ENCODE measurements around the gene LYPD3. TPM values are rescaled to one million over a fixed set of nuclear protein-coding genes. Genes with fewer than 3 reads are reported as not detected.

LYPD3 gene
- total RNA-seq, 3 donors from 2014 or later = 0.23 to 1.5 (median 0.46) TPM

- Histone ChIP-seq H3K4me1 (ENCODE audit: low read depth) (no peaks in the 10 kb centered on the region), H3K9me3 (no peaks in the 10 kb centered on the region), H3K36me3 (ENCODE audit: low read depth) (peaks cover 4% of the 10 kb centered on the region), H3K4me3 (no peak overlapping the region)
- ATAC-seq (no peak), DNase-seq (no peak)
- intact Hi-C loops (cut with DNase I, micrococcal nuclease) = no loop called here
- TF ChIP-seq CTCF (IDR thresholded peaks at IDR 0.05) = no peak
These were observed 25.4 kb upstream of the LYPD3 start for GRCh38 chr19:43490759-43491158.

GRCh38 chr19:43489979-43490599 lies 24.7 kb upstream of the LYPD3 start:
- DNase-seq (no peak), ATAC-seq (no peak)
- TF ChIP-seq CTCF (IDR thresholded peaks at IDR 0.05) = no peak
- Histone ChIP-seq H3K36me3 (ENCODE audit: low read depth) (no peaks in the 10 kb centered on the region), H3K4me3 (no peak overlapping the region), H3K9me3 (no peaks in the 10 kb centered on the region), H3K4me1 (ENCODE audit: low read depth) (no peaks in the 10 kb centered on the region)
- intact Hi-C loops (cut with DNase I, micrococcal nuclease) = no loop called here

GRCh38 chr19:43489310-43489709 lies 23.9 kb upstream of the LYPD3 start:
- H3K4me1 ChIP-seq (ENCODE audit: low read depth) = no peaks in the 10 kb centered on the region
- DNase-seq (no peak), ATAC-seq (no peak)
- H3K9me3 ChIP-seq = no peaks in the 10 kb centered on the region
- intact Hi-C loops (cut with DNase I, micrococcal nuclease) = no loop called here
- TF ChIP-seq CTCF (IDR thresholded peaks at IDR 0.05) = no peak
- no peak overlapping the region for H3K4me3 ChIP-seq
- H3K36me3 ChIP-seq (ENCODE audit: low read depth) = no peaks in the 10 kb centered on the region

- DNase-seq (no peak), ATAC-seq (no peak)
- H3K4me3 ChIP-seq = no peak overlapping the region
- no peaks in the 10 kb centered on the region for H3K36me3 ChIP-seq (ENCODE audit: low read depth)
- H3K4me1 ChIP-seq (ENCODE audit: low read depth) = no peaks in the 10 kb centered on the region
- intact Hi-C loops (cut with DNase I, micrococcal nuclease) = no loop called here
- no peaks in the 10 kb centered on the region for H3K9me3 ChIP-seq
- no peak for TF ChIP-seq CTCF (IDR thresholded peaks at IDR 0.05)
These were observed 22.8 kb upstream of the LYPD3 start for GRCh38 chr19:43488179-43488578.

GRCh38 chr19:43486412-43486811 lies 21.0 kb upstream of the LYPD3 start:
- H3K4me3 ChIP-seq = no peak overlapping the region
- no peak for DNase-seq
- no peaks in the 10 kb centered on the region for H3K36me3 ChIP-seq (ENCODE audit: low read depth)
- intact Hi-C loops (cut with DNase I, micrococcal nuclease) = no loop called here
- TF ChIP-seq CTCF (IDR thresholded peaks at IDR 0.05) = no peak
- no peak for ATAC-seq
- H3K9me3 ChIP-seq = no peaks in the 10 kb centered on the region
- H3K4me1 ChIP-seq (ENCODE audit: low read depth) = no peaks in the 10 kb centered on the region

- intact Hi-C loops (cut with DNase I, micrococcal nuclease) = no loop called here
- DNase-seq (no peak), ATAC-seq (no peak)
- Histone ChIP-seq H3K4me3 (no peak overlapping the region), H3K36me3 (ENCODE audit: low read depth) (no peaks in the 10 kb centered on the region), H3K4me1 (ENCODE audit: low read depth) (no peaks in the 10 kb centered on the region), H3K9me3 (no peaks in the 10 kb centered on the region)
- TF ChIP-seq CTCF (IDR thresholded peaks at IDR 0.05) = no peak
These were observed 20.5 kb upstream of the LYPD3 start for GRCh38 chr19:43485951-43486350.
